ENCODE results near the gene ANK3. TPM values are rescaled to one million over a fixed set of nuclear protein-coding genes. Genes with fewer than 3 reads are reported as not detected.

ANK3 gene
- total RNA-seq, 1 experiment from 2014 or later, result 7.0 TPM

DNA sequence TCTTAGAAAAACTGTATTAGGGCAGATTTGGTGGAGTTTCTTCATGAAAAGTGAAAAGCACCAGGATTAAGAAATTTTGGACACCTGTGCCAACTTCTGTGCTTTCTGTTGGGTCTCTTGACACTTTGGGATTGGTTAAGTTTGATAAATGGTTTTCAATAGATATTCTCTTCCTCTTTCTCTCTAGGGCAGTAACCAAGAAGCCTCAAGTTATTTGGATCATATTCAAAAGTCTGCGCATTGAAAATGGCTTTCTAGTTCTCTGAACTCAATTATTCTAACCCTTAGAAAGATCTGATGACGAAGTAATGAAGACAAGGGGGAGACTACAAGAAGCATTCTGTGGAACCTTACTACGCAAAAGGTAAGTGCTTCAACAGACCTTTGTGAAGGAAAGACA, 339.3 kb downstream of the ANK3 start:
- H3K4me3 ChIP-seq (ENCODE audit: low read length), result no peak overlapping the region
- no peaks in the 10 kb centered on the region for H3K36me3 ChIP-seq (ENCODE audit: insufficient read depth, low read length)
- no peak overlapping the region for H3K4me2 ChIP-seq (ENCODE audit: low read depth, low read length, poor library complexity, severe bottlenecking)
- H3K9me2 ChIP-seq (replicated peaks; ENCODE audit: insufficient read depth, low read length), result no peaks in the 10 kb centered on the region
- DNase-seq, result no peak
- H3K9ac ChIP-seq (ENCODE audit: low read length), result no peak overlapping the region
- H3K9me3 ChIP-seq (ENCODE audit: low read length), result no peaks in the 10 kb centered on the region
- H2AFZ ChIP-seq (ENCODE audit: low read length), result no peak overlapping the region
- H3K27ac ChIP-seq (ENCODE audit: low read length), result no peak overlapping the region
- no peaks in the 10 kb centered on the region for H4K20me1 ChIP-seq (ENCODE audit: insufficient read depth, low read depth, low read length)
- H3K79me2 ChIP-seq (ENCODE audit: low read length), result no peaks in the 10 kb centered on the region
- 0 out of 2 replicates have a peak, but pooled peaks cover 2% of the 10 kb centered on the region for H3K27me3 ChIP-seq (ENCODE audit: low read length)
- H3K4me1 ChIP-seq (ENCODE audit: low read length), result no peaks in the 10 kb centered on the region

- H3K9me3 ChIP-seq (ENCODE audit: low read length), result no peaks in the 10 kb centered on the region
Measured at GRCh38 chr10:60048091-60048501, 341.6 kb downstream of the ANK3 start.

GRCh38 chr10:60045571-60045970, 344.1 kb downstream of the ANK3 start:
- Histone ChIP-seq H3K27me3 (ENCODE audit: low read length) (no peaks in the 10 kb centered on the region), H3K9ac (ENCODE audit: low read length) (no peak overlapping the region), H3K4me1 (ENCODE audit: low read length) (peaks cover 7% of the 10 kb centered on the region), H3K36me3 (ENCODE audit: insufficient read depth, low read length) (no peaks in the 10 kb centered on the region), H3K27ac (ENCODE audit: low read length) (no peak overlapping the region), H3K9me2 (replicated peaks; ENCODE audit: insufficient read depth, low read length) (no peaks in the 10 kb centered on the region), H3K9me3 (ENCODE audit: low read length) (no peaks in the 10 kb centered on the region), H3K79me2 (ENCODE audit: low read length) (no peaks in the 10 kb centered on the region), H2AFZ (ENCODE audit: low read length) (no peak overlapping the region), H4K20me1 (ENCODE audit: insufficient read depth, low read depth, low read length) (no peaks in the 10 kb centered on the region), H3K4me2 (ENCODE audit: low read depth, low read length, poor library complexity, severe bottlenecking) (no peak overlapping the region), H3K4me3 (ENCODE audit: low read length) (no peak overlapping the region)
- DNase-seq, result no peak

More at GRCh38 chr10:60048091-60048501, 341.6 kb downstream of the ANK3 start:
- no peak overlapping the region for H3K27ac ChIP-seq (ENCODE audit: low read length)
- no peak overlapping the region for H2AFZ ChIP-seq (ENCODE audit: low read length)
- no peaks in the 10 kb centered on the region for H3K79me2 ChIP-seq (ENCODE audit: low read length)
- DNase-seq, result no peak
- no peaks in the 10 kb centered on the region for H3K36me3 ChIP-seq (ENCODE audit: insufficient read depth, low read length)
- 0 out of 2 replicates have a peak, but pooled peaks cover under 1% of the 10 kb centered on the region for H3K27me3 ChIP-seq (ENCODE audit: low read length)
- no peaks in the 10 kb centered on the region for H3K9me2 ChIP-seq (replicated peaks; ENCODE audit: insufficient read depth, low read length)
- H3K9ac ChIP-seq (ENCODE audit: low read length), result no peak overlapping the region
- H3K4me3 ChIP-seq (ENCODE audit: low read length), result no peak overlapping the region
- no peaks in the 10 kb centered on the region for H4K20me1 ChIP-seq (ENCODE audit: insufficient read depth, low read depth, low read length)
- H3K4me2 ChIP-seq (ENCODE audit: low read depth, low read length, poor library complexity, severe bottlenecking), result no peak overlapping the region
- H3K4me1 ChIP-seq (ENCODE audit: low read length), result peaks cover 3% of the 10 kb centered on the region

- Histone ChIP-seq H3K27ac (ENCODE audit: low read length) (no peak overlapping the region), H3K9me3 (ENCODE audit: low read length) (no peaks in the 10 kb centered on the region), H3K4me3 (ENCODE audit: low read length) (no peak overlapping the region), H3K9me2 (replicated peaks; ENCODE audit: insufficient read depth, low read length) (no peaks in the 10 kb centered on the region), H3K36me3 (ENCODE audit: insufficient read depth, low read length) (no peaks in the 10 kb centered on the region), H3K79me2 (ENCODE audit: low read length) (no peaks in the 10 kb centered on the region), H4K20me1 (ENCODE audit: insufficient read depth, low read depth, low read length) (no peaks in the 10 kb centered on the region), H2AFZ (ENCODE audit: low read length) (no peak overlapping the region), H3K4me2 (ENCODE audit: low read depth, low read length, poor library complexity, severe bottlenecking) (no peak overlapping the region), H3K9ac (ENCODE audit: low read length) (no peak overlapping the region), H3K27me3 (ENCODE audit: low read length) (no peaks in the 10 kb centered on the region), H3K4me1 (ENCODE audit: low read length) (peaks cover 7% of the 10 kb centered on the region)
- DNase-seq, result no peak
Measured at GRCh38 chr10:60044971-60045370, 344.7 kb downstream of the ANK3 start.

GRCh38 chr10:60044242-60044641, 345.4 kb downstream of the ANK3 start:
- no peaks in the 10 kb centered on the region for H3K9me2 ChIP-seq (replicated peaks; ENCODE audit: insufficient read depth, low read length)
- H3K9me3 ChIP-seq (ENCODE audit: low read length), result no peaks in the 10 kb centered on the region
- H3K79me2 ChIP-seq (ENCODE audit: low read length), result no peaks in the 10 kb centered on the region
- H3K27ac ChIP-seq (ENCODE audit: low read length), result no peak overlapping the region
- H4K20me1 ChIP-seq (ENCODE audit: insufficient read depth, low read depth, low read length), result no peaks in the 10 kb centered on the region
- no peak for DNase-seq
- H3K27me3 ChIP-seq (ENCODE audit: low read length), result no peaks in the 10 kb centered on the region
- H2AFZ ChIP-seq (ENCODE audit: low read length), result no peak overlapping the region
- H3K9ac ChIP-seq (ENCODE audit: low read length), result no peak overlapping the region
- H3K4me2 ChIP-seq (ENCODE audit: low read depth, low read length, poor library complexity, severe bottlenecking), result no peak overlapping the region
- no peak overlapping the region for H3K4me3 ChIP-seq (ENCODE audit: low read length)
- H3K36me3 ChIP-seq (ENCODE audit: insufficient read depth, low read length), result no peaks in the 10 kb centered on the region
- H3K4me1 ChIP-seq (ENCODE audit: low read length), result peaks cover 7% of the 10 kb centered on the region

- Histone ChIP-seq H3K9me2 (replicated peaks; ENCODE audit: insufficient read depth, low read length) (no peaks in the 10 kb centered on the region), H3K4me3 (ENCODE audit: low read length) (no peak overlapping the region), H3K27me3 (ENCODE audit: low read length) (no peaks in the 10 kb centered on the region), H4K20me1 (ENCODE audit: insufficient read depth, low read depth, low read length) (no peaks in the 10 kb centered on the region), H2AFZ (ENCODE audit: low read length) (no peak overlapping the region), H3K79me2 (ENCODE audit: low read length) (no peaks in the 10 kb centered on the region), H3K36me3 (ENCODE audit: insufficient read depth, low read length) (no peaks in the 10 kb centered on the region), H3K9ac (ENCODE audit: low read length) (no peak overlapping the region), H3K9me3 (ENCODE audit: low read length) (no peaks in the 10 kb centered on the region), H3K4me1 (ENCODE audit: low read length) (peaks cover 7% of the 10 kb centered on the region), H3K4me2 (ENCODE audit: low read depth, low read length, poor library complexity, severe bottlenecking) (no peak overlapping the region), H3K27ac (ENCODE audit: low read length) (no peak overlapping the region)
- DNase-seq, result no peak
Measured at GRCh38 chr10:60043561-60044241, 346.0 kb downstream of the ANK3 start.

DNA sequence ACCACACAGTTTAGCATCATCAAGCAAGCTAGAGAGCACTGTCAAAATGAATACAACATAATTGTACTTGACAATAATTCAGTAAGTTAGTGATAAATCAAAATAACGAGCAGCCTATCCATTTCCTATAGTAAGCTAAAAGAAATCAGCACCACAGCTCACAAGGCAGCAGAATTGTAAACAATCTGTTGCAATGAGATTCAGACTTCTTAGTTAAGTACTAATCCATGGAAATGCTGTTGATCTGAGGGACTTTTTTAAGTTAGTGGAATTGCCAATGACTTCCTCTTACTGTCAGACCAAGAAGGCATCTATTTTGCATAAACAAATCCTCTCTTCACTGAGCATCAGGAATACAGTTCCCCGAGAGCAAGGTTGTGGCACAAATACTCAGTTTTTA, 346.8 kb downstream of the ANK3 start:
- H2AFZ ChIP-seq (ENCODE audit: low read length), result no peak overlapping the region
- no peak overlapping the region for H3K27ac ChIP-seq (ENCODE audit: low read length)
- H3K9me3 ChIP-seq (ENCODE audit: low read length), result no peaks in the 10 kb centered on the region
- no peak for DNase-seq
- H3K79me2 ChIP-seq (ENCODE audit: low read length), result no peaks in the 10 kb centered on the region
- no peak overlapping the region for H3K9ac ChIP-seq (ENCODE audit: low read length)
- H3K36me3 ChIP-seq (ENCODE audit: insufficient read depth, low read length), result no peaks in the 10 kb centered on the region
- peak overlapping the region; percentile 9 for H3K4me2 ChIP-seq (ENCODE audit: low read depth, low read length, poor library complexity, severe bottlenecking)
- H3K9me2 ChIP-seq (replicated peaks; ENCODE audit: insufficient read depth, low read length), result no peaks in the 10 kb centered on the region
- no peaks in the 10 kb centered on the region for H3K27me3 ChIP-seq (ENCODE audit: low read length)
- H4K20me1 ChIP-seq (ENCODE audit: insufficient read depth, low read depth, low read length), result no peaks in the 10 kb centered on the region
- H3K4me3 ChIP-seq (ENCODE audit: low read length), result no peak overlapping the region
- H3K4me1 ChIP-seq (ENCODE audit: low read length), result peaks cover 7% of the 10 kb centered on the region

GRCh38 chr10:60042262-60042661, 347.4 kb downstream of the ANK3 start:
- H3K9ac ChIP-seq (ENCODE audit: low read length), result no peak overlapping the region
- no peak overlapping the region for H3K27ac ChIP-seq (ENCODE audit: low read length)
- DNase-seq, result no peak
- no peaks in the 10 kb centered on the region for H3K9me3 ChIP-seq (ENCODE audit: low read length)
- no peaks in the 10 kb centered on the region for H3K36me3 ChIP-seq (ENCODE audit: insufficient read depth, low read length)
- H3K79me2 ChIP-seq (ENCODE audit: low read length), result no peaks in the 10 kb centered on the region
- H3K27me3 ChIP-seq (ENCODE audit: low read length), result no peaks in the 10 kb centered on the region
- no peak overlapping the region for H2AFZ ChIP-seq (ENCODE audit: low read length)
- H3K4me1 ChIP-seq (ENCODE audit: low read length), result peaks cover 7% of the 10 kb centered on the region
- H3K9me2 ChIP-seq (replicated peaks; ENCODE audit: insufficient read depth, low read length), result no peaks in the 10 kb centered on the region
- H3K4me2 ChIP-seq (ENCODE audit: low read depth, low read length, poor library complexity, severe bottlenecking), result no peak overlapping the region
- H3K4me3 ChIP-seq (ENCODE audit: low read length), result no peak overlapping the region
- H4K20me1 ChIP-seq (ENCODE audit: insufficient read depth, low read depth, low read length), result no peaks in the 10 kb centered on the region

Data from Karpas-422 (cell line).